CD4-positive, CD25-positive, alpha-beta regulatory T cell (primary cell): Measurements from ENCODE around the gene SLC9A5. TPM values are rescaled to one million over a fixed set of nuclear protein-coding genes. Genes with fewer than 3 reads are reported as not detected.

Experiments used
- ATAC-seq, 2 donors: fragments of 150-1000 bp; cut with Tn5 transposase; one replicate each; pipeline ENCODE4 v1.10.0; 2021; ENCODE audit warnings: low read depth in 2 of 2, moderate number of reproducible peaks in 2 of 2, moderate library complexity in 1 of 2
- DNase-seq, 3 donors: peaks; one replicate each; pipeline versions ENCODE4 v3.0.0 to v3.0.0-alpha.2; 2012 to 2022; ENCODE audit warnings: mixed read lengths in 1 of 3
- H3K27ac ChIP-seq: one replicate; pipeline ENCODE4 v1.7.0; 2013; ENCODE audit warnings: mild to moderate bottlenecking, low read length; ENCODE audit not compliant: insufficient read depth, poor library complexity, severe bottlenecking
- H3K27me3 ChIP-seq: one replicate; pipeline ENCODE4 v1.7.0; 2013; ENCODE audit warnings: low read length; ENCODE audit not compliant: control insufficient read depth, insufficient read depth
- H3K36me3 ChIP-seq: one replicate; pipeline ENCODE4 v1.7.0; 2013; ENCODE audit warnings: mild to moderate bottlenecking, low read length, moderate library complexity; ENCODE audit not compliant: control insufficient read depth, insufficient read depth
- H3K4me1 ChIP-seq: 2 replicates; pipeline ENCODE4 v1.7.0; 2013; ENCODE audit warnings: mild to moderate bottlenecking, low read length; ENCODE audit not compliant: insufficient read depth, control insufficient read depth, poor library complexity, severe bottlenecking
- H3K4me3 ChIP-seq: one replicate; pipeline ENCODE4 v1.7.0; 2013; ENCODE audit warnings: low read depth, mild to moderate bottlenecking, low read length, moderate library complexity
- H3K9me3 ChIP-seq, 2 experiments: 1 replicate in 1 of 2; 2 replicates in 1 of 2; pipeline ENCODE4 v1.7.0; 2013; ENCODE audit warnings: low read length in 2 of 2, mild to moderate bottlenecking in 1 of 2, moderate library complexity in 1 of 2; ENCODE audit not compliant: control insufficient read depth in 2 of 2
- H3K27ac Mint-ChIP-seq, 3 donors: one replicate each; pipeline ENCODE4 v1.8.0; 2020 to 2022; ENCODE audit warnings: mild to moderate bottlenecking in 3 of 3, mixed read lengths in 3 of 3, moderate library complexity in 2 of 3
- H3K27me3 Mint-ChIP-seq: one replicate; pipeline ENCODE4 v1.8.0; 2022; ENCODE audit warnings: mild to moderate bottlenecking, mixed read lengths
- H3K36me3 Mint-ChIP-seq: one replicate; pipeline ENCODE4 v1.8.0; 2020; ENCODE audit warnings: mixed read lengths
- H3K4me1 Mint-ChIP-seq, 4 donors: one replicate each; pipeline ENCODE4 v1.8.0; 2020 to 2022; ENCODE audit warnings: mixed read lengths in 4 of 4, mild to moderate bottlenecking in 1 of 4
- H3K4me3 Mint-ChIP-seq, 4 donors: one replicate each; pipeline ENCODE4 v1.8.0; 2020 to 2022; ENCODE audit warnings: mild to moderate bottlenecking in 4 of 4, mixed read lengths in 4 of 4, moderate library complexity in 3 of 4
- H3K9me3 Mint-ChIP-seq, 7 donors: one replicate each; pipeline ENCODE4 v1.8.0; 2020 to 2022; ENCODE audit warnings: mixed read lengths in 7 of 7, mild to moderate bottlenecking in 3 of 7, moderate library complexity in 2 of 7
- polyA plus RNA-seq, 4 donors: library from polyadenylated mRNA; unstranded; fragments of 300-500 nt; fragmentation: Illumina TruSeq; gene quantifications; one replicate each; pipeline ENCODE4 v1.2.3, GENCODE V29; 2021
- total RNA-seq: library from RNA; stranded (reverse); gene quantifications from one replicate; pipeline ENCODE4 v1.2.3, GENCODE V29; 2022

The SLC9A5 gene
- total and polyA plus RNA-seq, 5 donors from 2014 or later = 1.3 TPM; not detected in 4

DNA sequence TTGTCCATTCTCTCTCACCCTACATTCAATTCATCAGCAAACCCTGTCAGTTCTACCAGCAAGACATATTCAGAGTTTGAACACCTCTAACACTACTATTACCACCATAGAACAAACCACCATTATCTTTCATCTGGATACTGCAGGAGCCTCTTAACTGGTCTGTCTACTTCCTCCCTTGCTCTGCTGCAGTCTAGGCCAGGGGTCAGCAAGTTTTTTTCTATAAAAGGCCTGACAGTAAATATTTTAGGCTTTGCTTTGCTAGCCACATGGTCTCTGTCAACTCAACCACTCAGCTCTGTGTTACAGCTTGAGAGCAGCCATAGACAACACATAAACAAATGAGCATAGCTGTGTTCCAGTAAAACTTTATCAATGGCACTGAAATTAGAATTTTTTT lies 63.9 kb downstream of the SLC9A5 start:
- Histone ChIP-seq H3K4me1 (no peaks in the 10 kb centered on the region), H3K4me3 (no peak overlapping the region), H3K36me3 (no peaks in the 10 kb centered on the region), H3K27me3 (no peaks in the 10 kb centered on the region), H3K9me3 (no peaks in the 10 kb centered on the region), H3K27ac (no peak overlapping the region)
- H3K36me3 Mint-ChIP-seq = no peaks in the 10 kb centered on the region
- peaks cover 0 to 13% (median 3%) of the 10 kb centered on the region in 4 donors for H3K4me1 Mint-ChIP-seq
- H3K27ac Mint-ChIP-seq = peak overlapping the region in 1 of 3 donors; percentile 32
- peaks cover 0 to 2% (median 0%) of the 10 kb centered on the region in 7 donors for H3K9me3 Mint-ChIP-seq
- H3K27me3 Mint-ChIP-seq = peaks cover 4% of the 10 kb centered on the region
- no peak for DNase-seq
- no peak for ATAC-seq
- no peak overlapping the region for H3K4me3 Mint-ChIP-seq

DNA sequence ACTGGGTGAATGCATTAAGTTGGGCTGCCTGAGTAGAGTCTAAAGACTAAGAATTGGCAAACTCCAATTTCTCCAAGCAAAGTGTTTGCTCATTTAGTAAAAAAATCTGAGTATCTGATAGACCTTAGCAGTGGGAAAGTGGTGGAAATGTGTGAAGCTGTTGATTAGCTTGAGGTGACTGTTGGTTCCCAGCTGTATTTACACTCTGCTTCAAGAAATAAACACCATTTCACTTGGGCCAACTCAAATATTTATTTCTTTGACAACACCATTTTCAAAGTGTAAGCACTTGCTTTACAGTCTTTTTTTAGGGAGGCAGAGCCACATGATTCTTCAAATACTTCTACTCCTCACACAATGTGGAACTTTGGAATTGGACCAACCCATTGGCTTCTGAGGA lies 69.1 kb downstream of the SLC9A5 start:
- H3K36me3 ChIP-seq = no peaks in the 10 kb centered on the region
- H3K4me3 Mint-ChIP-seq = no peak overlapping the region
- peaks cover 38% of the 10 kb centered on the region for H3K27me3 Mint-ChIP-seq
- no peak for ATAC-seq
- H3K4me1 ChIP-seq = no peaks in the 10 kb centered on the region
- H3K27ac Mint-ChIP-seq = no peak overlapping the region
- peaks cover 8% of the 10 kb centered on the region for H3K27me3 ChIP-seq
- H3K4me1 Mint-ChIP-seq = no peaks in the 10 kb centered on the region
- no peaks in the 10 kb centered on the region for H3K9me3 ChIP-seq
- H3K27ac ChIP-seq = no peak overlapping the region
- H3K9me3 Mint-ChIP-seq = no peaks in the 10 kb centered on the region
- H3K4me3 ChIP-seq = no peak overlapping the region
- H3K36me3 Mint-ChIP-seq = no peaks in the 10 kb centered on the region
- DNase-seq = no peak

Other genes starting within 250 kb of the SLC9A5 start
- gene CBFB, start 219.8 kb upstream of the SLC9A5 start, total RNA-seq = 108 TPM
- 100 to 1,000 TPM in 1 of 4 donors, 10 to 100 TPM in 3; 60.9 to 104 (median 77.2) TPM for gene CBFB, start 219.8 kb upstream of the SLC9A5 start, polyA plus RNA-seq
- 19.2 TPM for gene PHAF1, start 139.0 kb upstream of the SLC9A5 start, total RNA-seq
- 10 to 100 TPM; 10.0 to 12.2 (median 11.4) TPM for gene PHAF1, start 139.0 kb upstream of the SLC9A5 start, polyA plus RNA-seq
- gene B3GNT9, start 98.0 kb upstream of the SLC9A5 start, total RNA-seq = 3.4 TPM
- gene B3GNT9, start 98.0 kb upstream of the SLC9A5 start, polyA plus RNA-seq = 1 to 10 TPM in 3 of 4 donors, under 1 TPM in 1; 0.44 to 1.3 (median 1.2) TPM
- gene TRADD, start 89.1 kb upstream of the SLC9A5 start, total RNA-seq = 50.3 TPM
- gene TRADD, start 89.1 kb upstream of the SLC9A5 start, polyA plus RNA-seq = 10 to 100 TPM; 66.4 to 92.4 (median 88.1) TPM
- 16.6 TPM for gene FBXL8, start 89.0 kb upstream of the SLC9A5 start, total RNA-seq
- 1 to 10 TPM; 2.5 to 6.6 (median 4.0) TPM for gene FBXL8, start 89.0 kb upstream of the SLC9A5 start, polyA plus RNA-seq
- gene HSF4, start 84.2 kb upstream of the SLC9A5 start, total RNA-seq = 34.4 TPM
- gene HSF4, start 84.2 kb upstream of the SLC9A5 start, polyA plus RNA-seq = not detected
- 2.3 TPM for gene NOL3, start 78.4 kb upstream of the SLC9A5 start, total RNA-seq
- gene NOL3, start 78.4 kb upstream of the SLC9A5 start, polyA plus RNA-seq = not detected
- gene MATCAP1, start 65.0 kb upstream of the SLC9A5 start, total RNA-seq = 19.6 TPM
- gene MATCAP1, start 65.0 kb upstream of the SLC9A5 start, polyA plus RNA-seq = under 1 TPM in 1 of 4 donors, not detected in 3; 0.80 TPM
- 0.86 TPM for gene EXOC3L1, start 58.8 kb upstream of the SLC9A5 start, total RNA-seq
- gene EXOC3L1, start 58.8 kb upstream of the SLC9A5 start, polyA plus RNA-seq = under 1 TPM in 2 of 4 donors, not detected in 2; 0.25 to 0.35 TPM
- 63.7 TPM for gene E2F4, start 56.8 kb upstream of the SLC9A5 start, total RNA-seq
- 10 to 100 TPM; 46.8 to 54.9 (median 48.9) TPM for gene E2F4, start 56.8 kb upstream of the SLC9A5 start, polyA plus RNA-seq
- 2.2 TPM for gene ELMO3, start 49.8 kb upstream of the SLC9A5 start, total RNA-seq
- gene ELMO3, start 49.8 kb upstream of the SLC9A5 start, polyA plus RNA-seq = under 1 TPM in 1 of 4 donors, not detected in 3; 0.09 TPM
- gene TMEM208, start 21.8 kb upstream of the SLC9A5 start, total RNA-seq = 31.0 TPM
- gene TMEM208, start 21.8 kb upstream of the SLC9A5 start, polyA plus RNA-seq = 100 to 1,000 TPM in 2 of 4 donors, 10 to 100 TPM in 2; 91.8 to 141 (median 98.7) TPM
- 34.5 TPM for gene FHOD1, start 1.5 kb upstream of the SLC9A5 start, total RNA-seq
- 1 to 10 TPM; 1.9 to 4.5 (median 3.4) TPM for gene FHOD1, start 1.5 kb upstream of the SLC9A5 start, polyA plus RNA-seq
- 10.0 TPM for gene PLEKHG4, start 30.6 kb downstream of the SLC9A5 start, total RNA-seq
- gene PLEKHG4, start 30.6 kb downstream of the SLC9A5 start, polyA plus RNA-seq = 1 to 10 TPM; 1.4 to 5.3 (median 2.8) TPM
- gene KCTD19, start 77.8 kb downstream of the SLC9A5 start, total RNA-seq = not detected
- gene KCTD19, start 77.8 kb downstream of the SLC9A5 start, polyA plus RNA-seq = not detected
- gene LRRC36, start 77.8 kb downstream of the SLC9A5 start, total RNA-seq = not detected
- gene LRRC36, start 77.8 kb downstream of the SLC9A5 start, polyA plus RNA-seq = not detected
- not detected for gene TPPP3, start 144.5 kb downstream of the SLC9A5 start, total RNA-seq
- gene TPPP3, start 144.5 kb downstream of the SLC9A5 start, polyA plus RNA-seq = not detected
- not detected for gene ZDHHC1, start 167.5 kb downstream of the SLC9A5 start, total RNA-seq
- under 1 TPM in 1 of 4 donors, not detected in 3; 0.60 TPM for gene ZDHHC1, start 167.5 kb downstream of the SLC9A5 start, polyA plus RNA-seq
- gene HSD11B2, start 182.1 kb downstream of the SLC9A5 start, total RNA-seq = not detected
- gene HSD11B2, start 182.1 kb downstream of the SLC9A5 start, polyA plus RNA-seq = not detected
- 92.5 TPM for gene ATP6V0D1, start 232.2 kb downstream of the SLC9A5 start, total RNA-seq
- gene ATP6V0D1, start 232.2 kb downstream of the SLC9A5 start, polyA plus RNA-seq = 100 to 1,000 TPM; 119 to 141 (median 133) TPM
- not detected for gene AGRP, start 234.6 kb downstream of the SLC9A5 start, total RNA-seq
- gene AGRP, start 234.6 kb downstream of the SLC9A5 start, polyA plus RNA-seq = not detected